ENCODE measurements around the gene SYNPR. TPM values are rescaled to one million over a fixed set of nuclear protein-coding genes. Genes with fewer than 3 reads are reported as not detected.

The SYNPR gene
- polyA plus RNA-seq, 3 donors = not detected

GRCh38 chr3:63556401-63556800, 278.3 kb downstream of the SYNPR start:
- peaks cover 0 to 5% (median 3%) of the 10 kb centered on the region in 7 donors for H3K9me3 Mint-ChIP-seq

GRCh38 chr3:63557912-63558311, 279.8 kb downstream of the SYNPR start:
- H4K20me1 ChIP-seq (ENCODE audit: insufficient read depth, low read length) = no peaks in the 10 kb centered on the region
- intact Hi-C loops (cut with micrococcal nuclease) = no loop called here
- no peaks in the 10 kb centered on the region for H3K27me3 ChIP-seq (ENCODE audit: control insufficient read depth in 2 of 2, insufficient read depth in 2 of 2, low read length in 2 of 2)
- H2AFZ ChIP-seq (ENCODE audit: insufficient read depth, low read depth, low read length, poor library complexity, severe bottlenecking) = no peak overlapping the region
- Mint-ChIP-seq H3K27me3 (ENCODE audit: low read depth in 3 of 3) (peaks cover 0 to under 1% (median 0%) of the 10 kb centered on the region in 3 donors), H3K9me3 (peaks cover 0 to 5% (median 3%) of the 10 kb centered on the region in 7 donors), H3K27ac (no peak overlapping the region), H3K4me1 (no peaks in the 10 kb centered on the region), H3K36me3 (no peaks in the 10 kb centered on the region), H3K4me3 (no peak overlapping the region)
- H3K4me1 ChIP-seq (ENCODE audit: control insufficient read depth in 1 of 2, insufficient read depth in 2 of 2, low read length in 2 of 2) = no peaks in the 10 kb centered on the region
- no peak overlapping the region for H3K9ac ChIP-seq (ENCODE audit: insufficient read depth, low read length, poor library complexity, severe bottlenecking)
- H3K27ac ChIP-seq (ENCODE audit: low read depth in 1 of 2, low read length in 2 of 2) = no peak overlapping the region
- no peaks in the 10 kb centered on the region for H3K79me2 ChIP-seq (ENCODE audit: insufficient read depth, low read length)
- no peak overlapping the region for H3K4me2 ChIP-seq (replicated peaks; ENCODE audit: extremely low read depth, low read length, poor library complexity, severe bottlenecking)
- no peak overlapping the region for H3K4me3 ChIP-seq (replicated peaks in 1 of 3; ENCODE audit: low read depth in 2 of 3, low read length in 3 of 3)
- no peak for DNase-seq
- H3K36me3 ChIP-seq (replicated peaks in 1 of 2; ENCODE audit: control insufficient read depth in 1 of 2, insufficient read depth in 2 of 2, low read length in 2 of 2) = no peaks in the 10 kb centered on the region
- no peak for TF ChIP-seq CTCF (IDR thresholded peaks at IDR 0.05)
- peaks cover 0 to 4% of the 10 kb centered on the region in 2 donors for H3K9me3 ChIP-seq (replicated peaks in 1 of 2; ENCODE audit: control insufficient read depth in 1 of 2, insufficient read depth in 1 of 2, low read length in 2 of 2)

More at GRCh38 chr3:63556401-63556800, 278.3 kb downstream of the SYNPR start:
- no peak overlapping the region for H3K27ac ChIP-seq (ENCODE audit: low read depth in 1 of 2, low read length in 2 of 2)
- no peaks in the 10 kb centered on the region for H3K79me2 ChIP-seq (ENCODE audit: insufficient read depth, low read length)
- Mint-ChIP-seq H3K36me3 (no peaks in the 10 kb centered on the region), H3K27ac (no peak overlapping the region), H3K27me3 (ENCODE audit: low read depth in 3 of 3) (no peaks in the 10 kb centered on the region), H3K4me1 (no peaks in the 10 kb centered on the region), H3K4me3 (no peak overlapping the region)
- H3K4me2 ChIP-seq (replicated peaks; ENCODE audit: extremely low read depth, low read length, poor library complexity, severe bottlenecking) = no peak overlapping the region
- no peaks in the 10 kb centered on the region for H3K4me1 ChIP-seq (ENCODE audit: control insufficient read depth in 1 of 2, insufficient read depth in 2 of 2, low read length in 2 of 2)
- H2AFZ ChIP-seq (ENCODE audit: insufficient read depth, low read depth, low read length, poor library complexity, severe bottlenecking) = no peak overlapping the region
- intact Hi-C loops (cut with micrococcal nuclease) = no loop called here
- no peak overlapping the region for H3K9ac ChIP-seq (ENCODE audit: insufficient read depth, low read length, poor library complexity, severe bottlenecking)
- no peaks in the 10 kb centered on the region for H3K27me3 ChIP-seq (ENCODE audit: control insufficient read depth in 2 of 2, insufficient read depth in 2 of 2, low read length in 2 of 2)
- H3K9me3 ChIP-seq (replicated peaks in 1 of 2; ENCODE audit: control insufficient read depth in 1 of 2, insufficient read depth in 1 of 2, low read length in 2 of 2) = peaks cover 0 to 4% of the 10 kb centered on the region in 2 donors
- WGBS (ENCODE audit: insufficient coverage) = 87% methylated on average over 6 of the region's 9 CpGs
- no peaks in the 10 kb centered on the region for H4K20me1 ChIP-seq (ENCODE audit: insufficient read depth, low read length)
- no peak for TF ChIP-seq CTCF (IDR thresholded peaks at IDR 0.05)
- no peak overlapping the region for H3K4me3 ChIP-seq (replicated peaks in 1 of 3; ENCODE audit: low read depth in 2 of 3, low read length in 3 of 3)
- H3K36me3 ChIP-seq (replicated peaks in 1 of 2; ENCODE audit: control insufficient read depth in 1 of 2, insufficient read depth in 2 of 2, low read length in 2 of 2) = no peaks in the 10 kb centered on the region
- DNase-seq = no peak
